AG04449 (cell line): ENCODE measurements around the gene ACP3.

ENCODE experiments used
- CTCF ChIA-PET: fragments of 350-600 bp; formaldehyde crosslinking; extraction: SDS; loops from one replicate; lab custom pipeline; 2021; ENCODE audit warnings: antibody characterized with exemption; lab: Yijun Ruan, JAX
- POLR2A ChIA-PET: fragments of 400-600, 350-600 bp; formaldehyde crosslinking; extraction: SDS; loops from one replicate; lab custom pipeline; 2020; ENCODE audit warnings: antibody characterized with exemption, inconsistent platforms; lab: Yijun Ruan, JAX
- DNase-seq: peaks from one replicate; pipeline ENCODE4 v3.0.0-alpha.2; 2010; ENCODE audit warnings: low read depth, low spot score
- H3K4me3 ChIP-seq: 2 replicates; pipeline ENCODE4 v1.5.1; 2011; ENCODE audit warnings: low read depth, mild to moderate bottlenecking, control low read depth, low read length
- TF ChIP-seq, protein P1 (sequence below): IDR thresholded peaks from one replicate; pipeline ENCODE4 v1.5.1; 2011; ENCODE audit warnings: mild to moderate bottlenecking, moderate library complexity, low read length, control low read depth, inconsistent platforms; ENCODE audit not compliant: insufficient read depth; ENCODE audit errors: missing control alignments

Gene ACP3, protein sequence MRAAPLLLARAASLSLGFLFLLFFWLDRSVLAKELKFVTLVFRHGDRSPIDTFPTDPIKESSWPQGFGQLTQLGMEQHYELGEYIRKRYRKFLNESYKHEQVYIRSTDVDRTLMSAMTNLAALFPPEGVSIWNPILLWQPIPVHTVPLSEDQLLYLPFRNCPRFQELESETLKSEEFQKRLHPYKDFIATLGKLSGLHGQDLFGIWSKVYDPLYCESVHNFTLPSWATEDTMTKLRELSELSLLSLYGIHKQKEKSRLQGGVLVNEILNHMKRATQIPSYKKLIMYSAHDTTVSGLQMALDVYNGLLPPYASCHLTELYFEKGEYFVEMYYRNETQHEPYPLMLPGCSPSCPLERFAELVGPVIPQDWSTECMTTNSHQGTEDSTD

DNA sequence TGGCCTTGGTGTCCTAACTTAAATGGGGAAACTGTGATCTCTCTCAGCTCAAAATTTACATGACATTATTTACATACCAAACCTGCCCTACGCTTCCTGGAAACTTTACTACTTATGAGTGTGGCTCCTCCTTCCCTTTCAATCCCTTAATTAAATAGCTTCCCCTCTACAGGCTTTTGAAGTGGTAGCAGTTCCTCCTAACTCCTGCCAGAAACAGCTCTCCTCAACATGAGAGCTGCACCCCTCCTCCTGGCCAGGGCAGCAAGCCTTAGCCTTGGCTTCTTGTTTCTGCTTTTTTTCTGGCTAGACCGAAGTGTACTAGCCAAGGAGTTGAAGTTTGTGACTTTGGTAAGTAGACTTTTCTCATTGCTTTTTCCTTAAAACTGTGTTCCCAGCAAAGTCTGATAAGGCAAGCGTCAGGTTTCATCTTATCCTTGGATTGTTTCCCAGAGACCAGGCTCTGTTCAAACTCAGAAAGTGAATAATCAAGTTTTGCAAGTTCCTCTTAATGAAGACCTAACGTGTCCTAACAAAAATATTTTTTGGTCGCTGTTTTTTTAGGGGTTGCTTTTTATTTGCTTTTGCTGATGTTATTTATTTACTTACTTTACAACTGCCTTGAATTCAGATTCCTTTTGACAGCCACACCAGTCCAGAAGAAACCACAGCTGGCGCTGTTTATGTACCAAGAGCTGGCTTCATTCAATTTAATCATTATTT, at the start of gene ACP3:
Gene ACP3, plus strand, starts transcription at position 179 of the 720 bp plus-strand sequence. Its CDS starts 50 bp downstream, at position 229.
- no peak within 1 kb of the TSS for H3K4me3 ChIP-seq
- peak; percentile 12 for DNase-seq
- CTCF ChIA-PET: interaction anchor here (1.0 to 1.2 kb wide), 2 partner anchors 26 to 27 kb away, joined by 3 to 4 read pairs; no protein-coding TSS in a partner anchor
- TF ChIP-seq, protein P1, sequence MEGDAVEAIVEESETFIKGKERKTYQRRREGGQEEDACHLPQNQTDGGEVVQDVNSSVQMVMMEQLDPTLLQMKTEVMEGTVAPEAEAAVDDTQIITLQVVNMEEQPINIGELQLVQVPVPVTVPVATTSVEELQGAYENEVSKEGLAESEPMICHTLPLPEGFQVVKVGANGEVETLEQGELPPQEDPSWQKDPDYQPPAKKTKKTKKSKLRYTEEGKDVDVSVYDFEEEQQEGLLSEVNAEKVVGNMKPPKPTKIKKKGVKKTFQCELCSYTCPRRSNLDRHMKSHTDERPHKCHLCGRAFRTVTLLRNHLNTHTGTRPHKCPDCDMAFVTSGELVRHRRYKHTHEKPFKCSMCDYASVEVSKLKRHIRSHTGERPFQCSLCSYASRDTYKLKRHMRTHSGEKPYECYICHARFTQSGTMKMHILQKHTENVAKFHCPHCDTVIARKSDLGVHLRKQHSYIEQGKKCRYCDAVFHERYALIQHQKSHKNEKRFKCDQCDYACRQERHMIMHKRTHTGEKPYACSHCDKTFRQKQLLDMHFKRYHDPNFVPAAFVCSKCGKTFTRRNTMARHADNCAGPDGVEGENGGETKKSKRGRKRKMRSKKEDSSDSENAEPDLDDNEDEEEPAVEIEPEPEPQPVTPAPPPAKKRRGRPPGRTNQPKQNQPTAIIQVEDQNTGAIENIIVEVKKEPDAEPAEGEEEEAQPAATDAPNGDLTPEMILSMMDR: no peak
- POLR2A ChIA-PET: no interaction called here

DNA sequence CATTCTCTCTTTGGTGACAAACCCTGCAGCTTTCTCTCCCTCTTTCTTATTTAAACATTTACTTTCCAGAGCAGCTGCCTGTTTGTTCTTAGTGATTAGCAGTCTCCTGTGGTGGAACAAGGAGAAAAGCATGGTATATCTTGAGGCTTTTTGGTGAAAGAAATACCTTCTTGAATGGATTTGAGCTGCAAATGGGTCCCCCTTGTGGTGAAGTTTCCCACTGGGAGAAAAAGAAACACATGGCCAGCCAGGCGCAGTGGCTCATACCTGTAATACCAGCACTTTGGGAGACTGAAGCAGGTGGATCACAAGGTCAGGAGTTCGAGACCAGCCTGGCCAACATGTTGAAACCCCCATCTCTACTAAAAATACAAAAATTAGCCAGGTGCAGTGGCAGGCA, 48.3 kb upstream of the ACP3 start:
- ChIA-PET CTCF (interaction anchor here (0.8 to 2.5 kb wide), 9 partner anchors 9 to 230 kb away, joined by 3 to 12 read pairs (median 4); no protein-coding TSS in a partner anchor), POLR2A (no interaction called here)
- no peak overlapping the region for H3K4me3 ChIP-seq
- DNase-seq: no peak
- TF ChIP-seq, protein P1: peak; percentile 12

DNA sequence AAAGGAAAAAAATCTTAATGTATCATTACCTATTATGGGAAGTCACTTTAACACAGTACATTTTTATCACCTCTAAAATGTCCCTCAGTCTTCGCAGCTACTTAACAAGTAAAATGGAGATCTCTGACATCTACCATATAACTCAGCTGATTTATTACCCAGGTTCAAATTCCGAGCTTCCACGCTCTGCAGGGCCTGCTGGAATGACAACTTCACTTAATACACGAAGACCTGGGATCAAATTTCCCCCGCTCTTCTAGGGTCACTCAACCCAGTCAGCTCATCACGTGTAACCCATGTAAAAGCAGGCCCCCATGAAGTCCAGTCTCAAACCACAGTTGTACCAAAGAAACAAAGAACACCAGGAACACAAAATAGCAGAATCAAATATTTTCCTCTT, 44.2 kb upstream of the ACP3 start:
- ChIA-PET POLR2A (no interaction called here), CTCF (interaction anchor here (0.9 to 1.2 kb wide), 3 partner anchors 16 to 76 kb away, joined by 3 to 4 read pairs (median 3); no protein-coding TSS in a partner anchor)
- no peak overlapping the region for H3K4me3 ChIP-seq
- no peak for DNase-seq
- TF ChIP-seq, protein P1: no peak

DNA sequence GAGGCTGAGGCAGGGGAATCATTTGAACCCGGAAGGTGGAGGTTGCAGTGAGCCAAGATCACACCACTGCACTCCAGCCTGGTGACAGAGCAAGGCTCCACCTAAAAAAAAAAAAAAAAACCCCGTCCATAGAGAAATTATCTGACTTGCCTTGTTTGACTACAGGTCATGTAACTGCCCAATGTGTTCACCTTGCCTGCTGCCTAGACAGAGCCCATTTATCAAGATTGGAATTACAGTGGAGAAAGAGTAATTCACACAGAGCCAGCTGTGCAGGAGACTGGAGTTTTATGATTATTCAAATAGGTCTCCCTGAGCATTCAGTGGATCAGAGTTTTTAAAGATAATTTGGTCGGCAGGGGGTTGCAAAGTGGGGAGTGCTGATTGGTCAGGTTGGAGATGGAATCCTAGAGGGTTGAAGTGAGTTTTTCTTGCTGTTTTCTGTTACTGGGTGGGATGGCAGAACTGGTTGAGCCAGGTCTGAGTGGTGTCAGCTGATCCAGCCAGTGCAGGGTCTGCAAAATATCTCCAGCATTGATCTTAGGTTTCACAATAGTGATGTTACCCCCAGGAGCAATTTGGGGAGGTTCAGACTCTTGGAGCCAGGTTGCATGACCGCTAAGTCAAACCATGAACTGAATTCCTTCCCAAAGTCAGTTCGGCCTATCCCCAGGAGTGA, 40.8 kb upstream of the ACP3 start:
- ChIA-PET POLR2A (no interaction called here), CTCF (no interaction called here)
- TF ChIP-seq, protein P1: no peak

DNA sequence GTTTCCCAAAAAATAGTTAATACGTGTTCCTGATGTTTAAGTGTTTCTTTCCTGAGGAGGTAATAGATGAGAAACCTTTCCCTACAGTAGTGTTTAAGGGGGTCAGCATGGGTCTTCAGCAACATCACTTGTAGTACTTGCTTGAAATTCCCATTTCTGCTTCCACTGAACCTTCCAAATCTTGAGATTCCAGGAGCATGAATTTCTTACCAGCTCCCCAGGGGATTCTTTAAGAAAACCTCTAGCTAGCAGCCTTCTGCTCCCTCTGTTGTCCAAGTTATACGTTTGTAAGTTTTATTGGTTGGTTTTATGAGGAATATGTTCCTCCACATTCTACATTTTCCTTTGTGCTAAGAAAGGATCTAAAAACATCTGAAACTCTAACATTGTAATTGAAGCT, 38.2 kb upstream of the ACP3 start:
- DNase-seq: no peak
- ChIA-PET POLR2A (no interaction called here), CTCF (interaction anchor here (1.2 kb wide), 1 partner anchor 64 kb away, joined by 4 read pairs; no protein-coding TSS in a partner anchor)
- H3K4me3 ChIP-seq: no peak overlapping the region
- TF ChIP-seq, protein P1: no peak

More for the DNA sequence above, 40.8 kb upstream of the ACP3 start:
- DNase-seq: no peak
- no peak overlapping the region for H3K4me3 ChIP-seq
